ENCODE results near the gene SMAD3.

Gene SMAD3

DNA sequence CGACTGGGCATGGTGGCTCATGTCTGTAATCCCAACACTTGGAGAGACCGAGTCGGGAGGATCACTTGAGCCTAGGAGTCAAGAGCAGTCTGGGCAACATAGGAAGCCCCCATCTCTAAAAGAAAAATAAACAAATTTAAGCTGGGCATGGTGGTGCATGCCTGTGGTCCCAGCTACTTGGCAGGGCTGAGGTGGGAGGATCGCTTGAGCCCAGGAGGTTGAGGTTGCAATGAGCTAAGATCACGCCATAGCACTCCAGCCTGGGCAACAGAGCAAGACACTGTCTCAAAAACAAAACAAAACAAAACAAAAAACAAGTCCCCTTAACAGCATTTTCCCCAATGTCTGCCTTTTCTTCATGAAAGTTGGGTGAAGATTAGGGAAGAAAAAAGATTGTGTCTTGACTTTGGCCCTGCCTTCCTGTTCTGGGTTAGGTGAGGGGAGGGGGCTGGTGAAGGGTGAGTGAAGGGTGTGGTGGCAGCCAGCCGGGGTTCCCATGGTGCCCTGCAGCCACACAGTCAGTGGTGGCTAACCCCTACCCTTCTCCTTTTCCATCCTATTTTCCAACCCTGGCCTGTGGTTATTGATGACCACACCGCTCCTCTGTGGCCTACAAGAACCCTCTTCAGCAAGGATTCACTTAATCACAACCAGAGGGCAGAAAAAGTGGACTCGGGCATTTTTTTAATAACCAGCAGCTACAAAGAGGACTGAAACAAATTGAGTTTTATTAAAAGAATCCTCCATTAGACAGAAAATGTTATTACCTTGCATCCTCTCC, 28.4 kb upstream of the SMAD3 start:
- no peak for DNase-seq (ENCODE audit: low read depth)

DNA sequence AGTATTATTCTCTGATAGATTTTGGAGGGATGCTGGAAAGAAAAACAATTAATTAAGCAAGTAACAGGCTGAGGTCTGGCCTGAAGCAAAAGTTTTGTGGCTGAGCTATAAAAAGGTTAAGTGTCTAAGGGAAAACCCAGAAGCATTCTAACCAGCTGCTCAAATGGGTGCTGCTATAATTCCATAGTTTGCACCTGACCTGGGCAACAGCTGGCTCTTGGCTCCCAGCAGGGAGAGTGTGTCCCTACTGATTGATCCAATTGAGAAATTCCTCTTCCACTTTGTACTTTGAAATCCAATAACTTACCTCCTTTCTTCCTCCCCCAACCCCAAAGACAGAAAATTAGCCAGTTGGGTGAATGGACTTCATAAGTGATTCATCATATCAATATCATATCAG, 27.7 kb upstream of the SMAD3 start:
- no peak for DNase-seq (ENCODE audit: low read depth)

DNA sequence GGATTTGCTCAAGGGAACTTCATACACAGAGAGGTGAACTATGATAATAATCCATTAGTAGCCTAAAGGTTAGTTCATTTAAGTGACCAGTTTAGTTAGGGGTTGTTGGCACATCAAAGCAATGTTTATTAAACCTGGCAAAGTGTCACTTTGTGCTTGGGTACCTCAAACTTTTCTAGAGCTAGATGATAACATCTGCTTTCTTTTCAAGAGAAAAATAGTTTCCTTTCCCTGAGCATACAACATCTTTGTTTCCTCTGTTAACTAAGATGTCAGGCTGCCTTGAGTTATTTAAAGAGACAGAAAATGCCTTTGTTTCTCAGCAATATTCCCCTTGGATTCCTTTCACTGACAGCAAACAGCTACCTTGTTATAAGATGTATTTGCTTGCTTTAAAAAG, 26.7 kb upstream of the SMAD3 start:
- DNase-seq (ENCODE audit: low read depth): no peak

DNA sequence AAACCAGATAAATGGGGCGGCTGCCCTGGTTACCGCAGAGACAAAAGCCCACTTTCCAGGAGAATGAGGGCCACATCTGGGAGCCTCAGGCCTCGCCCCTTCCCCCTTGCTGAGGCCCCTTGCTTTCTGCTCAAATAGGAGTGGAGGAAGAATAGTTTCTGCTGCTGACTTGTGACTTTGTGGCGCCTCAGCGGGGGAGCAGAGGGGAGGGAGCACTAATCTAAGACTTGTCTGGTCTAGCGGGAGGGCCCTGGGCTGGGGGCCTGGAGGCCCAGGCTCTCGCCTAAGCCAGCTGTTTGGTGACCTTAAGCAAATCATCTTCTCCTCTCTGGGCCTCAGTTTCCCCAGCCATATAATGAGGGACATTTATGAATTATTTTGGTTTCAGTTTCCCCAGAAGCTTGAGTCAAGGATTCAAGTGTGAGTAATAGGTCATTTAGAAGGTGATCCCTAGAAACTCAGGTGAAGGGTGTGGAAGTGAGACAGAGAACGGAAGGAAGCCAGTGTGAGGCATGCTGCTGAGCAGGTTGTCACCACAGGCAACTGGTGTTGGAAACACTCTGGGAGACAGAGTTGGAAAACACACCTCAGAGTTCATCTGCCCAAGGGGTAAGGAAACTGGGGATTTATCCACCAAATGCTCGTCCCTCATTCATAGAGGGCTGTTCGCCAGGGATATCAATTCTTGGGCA, 25.9 kb upstream of the SMAD3 start:
- DNase-seq (ENCODE audit: low read depth): peak; percentile 36

DNA sequence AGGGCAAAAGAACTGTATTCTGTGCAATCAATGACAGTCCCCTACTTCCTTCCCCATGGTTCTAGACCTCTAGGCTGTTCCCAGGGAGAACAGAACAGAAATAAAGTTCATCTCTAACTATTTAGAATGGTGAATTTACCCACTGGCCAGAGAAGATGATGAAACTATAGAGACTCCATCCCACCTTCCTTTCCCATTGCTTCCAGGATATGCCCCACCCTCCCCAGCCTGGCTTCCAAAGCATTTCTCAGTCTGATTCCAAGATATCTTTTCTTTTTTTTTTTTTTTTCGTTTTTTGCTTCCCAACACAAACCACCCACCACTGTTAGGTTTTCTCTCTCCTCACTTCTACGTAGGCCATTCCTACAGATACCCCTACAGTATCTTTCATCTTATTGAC, 25.1 kb upstream of the SMAD3 start:
- DNase-seq (ENCODE audit: low read depth): no peak

DNA sequence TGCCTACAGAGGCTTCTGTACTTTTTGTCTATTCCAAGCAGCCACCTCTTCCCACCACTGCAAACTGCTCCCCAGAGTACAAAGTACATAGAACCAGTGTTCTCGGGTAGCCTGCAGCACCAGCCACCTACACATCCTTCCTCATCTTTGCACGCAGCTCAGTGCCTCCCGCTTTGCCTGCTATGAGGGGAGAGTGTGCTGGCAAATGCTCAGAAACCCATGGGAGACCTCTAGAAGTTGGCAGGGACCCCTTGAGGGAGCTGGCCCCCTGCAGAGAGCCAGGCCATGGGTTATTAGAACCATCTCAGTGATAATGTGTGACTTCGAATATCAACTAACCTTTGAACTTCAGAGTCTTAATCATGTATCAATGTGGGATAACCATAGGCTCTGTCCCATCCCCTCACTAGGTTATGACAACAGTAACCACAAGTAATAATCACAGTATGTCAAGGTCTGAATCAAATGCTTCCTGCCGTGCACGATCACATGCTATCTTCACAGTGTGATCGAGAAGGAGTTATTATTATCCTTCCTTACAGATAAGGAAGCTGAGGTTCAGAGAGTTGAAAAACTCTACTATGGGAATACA, 22.8 kb upstream of the SMAD3 start:
- DNase-seq (ENCODE audit: low read depth): no peak

DNA sequence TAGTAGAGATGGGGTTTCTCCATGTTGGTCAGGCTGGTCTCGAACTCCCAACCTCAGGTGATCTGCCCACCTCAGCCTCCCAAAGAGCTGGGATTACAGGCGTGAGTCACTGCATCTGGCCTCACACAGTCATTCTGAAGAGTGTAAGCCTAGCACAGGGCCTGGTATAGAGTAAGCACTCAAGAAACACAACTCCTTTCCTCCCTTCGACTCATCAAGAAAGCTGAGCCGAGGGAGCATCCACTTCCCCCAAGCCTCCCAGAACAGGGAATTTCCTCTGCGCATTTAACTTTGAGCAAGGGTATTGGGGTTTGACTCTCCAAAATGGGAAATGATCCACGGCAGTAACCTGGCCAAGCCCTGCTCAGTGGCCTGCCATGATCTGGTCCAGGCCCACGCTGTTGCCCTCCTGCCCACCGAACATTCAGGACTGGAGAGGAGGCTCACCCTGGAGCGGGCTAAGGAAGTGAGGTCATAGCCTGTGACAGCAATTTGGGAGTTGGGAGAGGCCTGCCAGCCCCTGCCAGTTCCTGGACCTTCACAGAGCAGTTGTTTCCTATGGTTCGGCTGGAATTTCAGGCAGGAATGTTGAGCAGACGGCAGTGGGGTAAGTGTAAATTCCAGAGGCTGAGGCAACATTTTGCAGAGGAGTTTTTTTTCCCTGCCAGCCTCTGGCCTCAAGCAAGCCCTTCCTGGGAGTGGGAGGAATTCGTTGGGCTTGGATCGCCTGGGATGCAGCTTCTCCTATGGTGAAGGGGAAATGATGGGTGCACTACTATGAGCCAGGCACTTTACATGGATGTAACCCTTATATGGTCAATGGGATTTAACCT, 21.2 kb upstream of the SMAD3 start:
- DNase-seq (ENCODE audit: low read depth): no peak

DNA sequence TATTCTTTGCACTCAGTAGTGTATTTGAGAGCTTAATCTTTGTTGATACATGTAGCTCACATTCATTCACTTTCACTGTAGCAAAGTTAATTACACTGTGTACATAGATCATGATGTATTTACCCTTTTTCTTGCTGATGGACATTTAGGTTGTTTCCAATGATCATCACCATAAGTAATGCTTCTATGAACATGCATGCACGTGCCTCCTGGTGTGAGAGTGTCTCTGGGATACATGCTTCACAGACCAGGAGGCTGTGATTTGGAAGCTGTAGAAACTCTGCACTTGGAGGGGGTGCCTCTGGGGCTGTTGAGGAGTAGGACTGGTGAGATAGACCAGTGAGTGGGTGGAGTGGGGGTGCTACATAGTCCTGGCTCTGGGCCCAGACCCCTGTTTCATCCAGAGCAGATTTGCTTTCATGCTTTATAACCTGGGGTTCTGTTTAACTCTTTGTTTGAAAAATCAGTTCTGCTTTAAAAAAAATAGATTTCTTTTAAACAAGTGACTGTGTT, 18.2 kb upstream of the SMAD3 start:
- DNase-seq (ENCODE audit: low read depth): no peak

DNA sequence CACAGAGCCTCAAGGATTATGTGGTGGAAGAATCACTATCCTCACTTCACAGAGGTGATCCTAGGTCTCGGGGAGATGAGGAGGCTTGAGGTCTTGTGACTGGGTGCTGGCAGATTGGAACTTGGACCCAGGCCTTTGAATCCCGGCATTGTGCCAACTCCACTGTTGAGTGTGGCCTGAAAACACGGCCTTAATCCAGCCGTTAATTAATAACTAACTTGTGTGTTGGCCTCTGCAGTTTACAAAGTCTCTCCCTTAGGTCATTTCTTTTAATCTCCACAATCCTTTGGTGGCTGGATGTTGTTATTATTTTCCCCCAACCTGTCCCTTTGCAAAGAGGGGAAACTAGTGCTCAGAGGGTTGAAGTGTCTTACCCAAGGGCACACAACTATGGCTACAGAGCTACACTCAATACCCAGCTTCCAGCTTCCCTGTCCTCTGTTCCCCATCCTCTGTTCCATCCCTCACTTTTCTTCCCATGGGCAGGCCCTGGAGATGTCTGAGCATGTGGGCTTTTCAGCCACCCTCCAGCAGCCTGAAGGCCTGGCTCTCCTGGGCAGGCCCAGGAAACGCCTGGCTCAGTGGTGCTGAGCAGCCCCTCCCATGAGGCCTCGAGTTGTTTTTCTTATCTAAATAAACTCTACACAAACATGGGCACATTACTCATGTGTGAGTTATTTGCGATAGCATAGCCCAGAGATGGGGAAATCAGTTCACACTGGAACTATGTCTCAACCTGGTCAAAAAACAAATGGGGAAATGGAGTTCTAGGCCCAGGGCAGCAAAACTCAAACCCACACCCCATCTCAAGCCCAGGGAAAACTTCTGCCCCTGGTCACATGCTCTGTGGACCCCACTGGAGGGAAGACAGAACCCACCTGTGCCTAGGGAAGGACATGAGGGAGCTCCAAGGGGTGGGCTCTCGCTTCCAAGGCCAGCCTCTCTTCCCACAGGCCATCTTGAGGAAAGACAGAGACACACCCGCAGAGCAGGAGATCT, 16.8 kb upstream of the SMAD3 start:
- no peak for DNase-seq (ENCODE audit: low read depth)

DNA sequence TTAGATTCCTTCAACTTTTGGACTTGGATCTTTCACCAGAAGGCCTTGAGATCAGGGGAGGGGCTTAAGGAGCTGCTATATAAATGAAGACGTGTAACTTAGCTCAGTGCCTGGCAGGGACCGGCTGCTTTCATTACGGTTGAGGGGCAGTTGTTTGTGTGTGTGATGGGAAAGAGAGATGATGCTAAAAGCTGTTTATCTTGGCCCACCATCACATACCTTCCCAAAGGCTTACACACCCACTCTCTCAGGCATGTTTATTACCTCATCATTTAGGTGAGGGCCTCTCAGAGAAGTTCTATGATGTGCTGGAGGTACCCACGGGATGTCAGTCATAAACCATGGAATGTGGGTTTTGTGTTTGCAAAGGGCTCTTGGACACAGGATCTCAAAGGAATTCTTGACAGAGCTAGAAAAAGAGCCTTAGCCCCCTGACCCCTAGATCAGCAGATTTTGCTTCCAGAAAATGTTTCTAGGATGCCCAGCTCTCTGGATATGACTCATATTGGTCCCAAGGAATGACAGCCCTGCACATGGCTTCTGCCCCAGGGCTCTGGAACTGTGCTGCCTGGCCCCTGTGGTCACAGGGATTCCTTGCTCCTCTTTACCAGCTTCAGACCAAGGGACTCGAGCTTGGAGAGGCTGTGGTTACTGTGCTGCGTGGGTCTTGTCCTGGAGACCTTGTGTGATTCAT, 15.9 kb upstream of the SMAD3 start:
- no peak for DNase-seq (ENCODE audit: low read depth)

DNA sequence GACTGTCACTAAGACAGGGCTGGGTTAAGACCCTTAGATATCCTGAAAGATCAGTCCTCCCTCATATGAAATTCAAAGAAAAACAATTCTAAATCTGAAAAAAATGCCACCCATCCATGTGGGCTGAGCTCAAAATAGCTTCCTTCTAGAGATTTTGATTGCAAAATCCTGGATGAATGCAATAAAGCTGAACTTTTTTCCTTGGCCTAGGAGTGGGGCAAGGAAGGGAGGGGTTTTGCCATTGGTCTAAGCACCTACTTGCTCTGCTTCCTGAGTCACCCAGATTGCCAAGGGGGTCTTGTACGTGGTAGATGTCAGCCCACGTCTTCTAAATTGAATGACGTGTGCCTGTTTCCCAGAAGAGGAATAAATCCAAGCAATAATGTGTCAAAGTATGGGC, 15.3 kb upstream of the SMAD3 start:
- DNase-seq (ENCODE audit: low read depth): no peak

DNA sequence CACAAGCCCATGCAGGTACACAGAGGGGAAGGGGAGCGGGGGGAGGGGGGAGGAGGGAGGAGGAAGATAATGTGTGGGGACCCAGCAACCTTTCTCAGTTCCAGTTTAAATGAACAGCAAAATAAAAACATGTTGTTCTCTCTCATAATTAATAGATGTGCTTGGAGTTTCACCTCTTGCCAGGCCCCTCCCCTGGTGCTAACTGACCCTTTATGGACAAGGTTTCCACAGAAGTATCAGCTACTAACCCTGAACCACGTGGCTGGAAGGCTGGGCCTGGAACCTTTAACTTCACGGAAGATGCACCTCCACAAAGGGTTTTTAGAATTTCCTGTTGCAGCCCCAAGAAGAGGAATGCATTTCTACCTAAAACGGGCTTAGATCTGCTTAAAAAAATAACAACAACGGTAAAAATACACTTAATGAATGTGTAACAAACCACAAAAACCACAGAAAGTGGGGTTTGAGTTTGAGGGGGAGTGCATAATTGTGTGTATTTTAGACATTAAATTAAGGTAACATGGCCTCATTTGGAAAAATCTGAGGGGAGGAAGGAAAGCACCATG, 14.8 kb upstream of the SMAD3 start:
- no peak for DNase-seq (ENCODE audit: low read depth)

DNA sequence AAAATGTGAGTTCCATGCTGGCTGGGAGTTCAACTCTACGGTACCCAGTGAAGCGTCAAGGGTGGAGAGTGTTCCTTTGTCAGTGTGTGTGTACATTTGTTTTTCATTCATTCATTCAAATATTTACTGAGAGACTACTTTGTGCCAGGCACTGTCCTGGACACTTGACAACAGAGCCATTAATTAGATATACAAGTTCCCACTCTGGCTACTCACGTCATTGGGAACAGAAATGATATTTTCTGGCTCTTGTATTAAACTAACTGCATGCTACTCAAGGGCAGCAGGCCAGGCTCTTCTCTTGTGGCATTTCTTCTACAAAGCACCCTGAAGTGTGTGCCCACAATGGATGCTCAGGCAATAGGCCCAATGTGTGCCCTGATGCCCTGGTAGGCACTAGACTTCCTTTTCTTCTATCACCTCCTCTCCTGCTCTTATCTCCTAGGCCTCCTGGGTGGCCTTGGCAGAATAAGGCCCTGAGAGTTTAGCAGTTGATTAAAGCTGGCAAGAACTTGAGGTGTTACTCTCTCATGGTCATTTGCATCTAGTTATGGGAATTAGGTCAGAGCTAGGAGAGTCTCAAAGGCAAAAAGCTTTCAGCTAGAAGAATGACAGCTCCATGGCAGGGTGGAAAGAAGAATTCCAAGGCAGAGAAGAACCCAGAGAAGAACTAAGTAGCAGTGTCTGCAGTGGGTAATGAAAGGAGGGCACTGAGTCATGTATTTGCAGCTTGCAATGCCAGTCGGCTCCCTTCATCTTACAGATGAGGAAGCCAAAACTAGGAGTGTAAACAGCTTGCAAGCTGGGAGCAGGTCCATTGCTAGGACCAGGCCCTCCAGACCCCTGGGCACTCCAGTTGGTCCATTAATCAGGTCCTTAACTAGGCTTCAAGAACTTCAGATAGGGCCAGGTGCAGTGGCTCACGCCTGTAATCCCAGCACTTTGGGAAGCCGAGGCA, 14.0 kb upstream of the SMAD3 start:
- no peak for DNase-seq (ENCODE audit: low read depth)

DNA sequence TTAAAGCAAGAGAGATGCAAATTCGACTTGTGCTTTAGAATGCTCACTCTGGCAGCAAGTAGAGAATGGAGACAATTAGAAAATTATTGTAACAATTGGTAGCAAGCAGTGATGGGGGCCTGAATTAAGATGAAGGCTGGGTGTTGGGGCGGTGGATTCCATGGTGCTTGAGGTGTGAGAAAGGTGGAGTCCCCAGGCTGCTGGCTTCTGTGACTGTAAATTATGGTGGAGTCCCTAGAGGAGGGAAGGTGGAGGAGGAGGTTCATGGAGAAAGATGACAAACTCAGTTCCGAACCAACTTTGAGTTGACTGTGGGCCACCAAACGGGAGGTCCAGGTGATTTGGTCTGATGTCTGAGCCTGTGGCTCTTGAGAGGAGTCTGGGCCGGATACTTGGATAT, 10.7 kb upstream of the SMAD3 start:
- DNase-seq (ENCODE audit: low read depth): no peak

DNA sequence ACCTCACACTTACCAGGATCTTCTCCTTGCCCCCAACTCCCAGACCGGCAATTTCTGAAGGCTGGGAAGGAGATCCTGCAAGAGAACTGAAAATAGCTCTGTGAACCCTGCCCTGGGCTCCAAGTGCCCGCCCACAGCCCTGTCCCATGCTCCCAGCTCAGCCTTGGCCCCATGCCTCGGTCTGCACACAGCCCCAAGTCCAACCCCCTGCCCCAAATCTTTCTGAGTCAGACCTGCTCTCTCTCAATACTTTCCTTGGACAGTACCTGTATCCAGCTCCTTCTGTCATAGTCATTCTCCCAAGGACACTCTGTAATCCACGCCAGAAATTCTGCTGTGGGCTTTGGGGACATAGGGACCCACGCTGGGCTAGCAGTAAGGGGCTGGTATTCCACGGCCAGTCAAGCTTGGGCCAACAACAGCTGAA, 6.3 kb upstream of the SMAD3 start:
- no peak for DNase-seq (ENCODE audit: low read depth)

DNA sequence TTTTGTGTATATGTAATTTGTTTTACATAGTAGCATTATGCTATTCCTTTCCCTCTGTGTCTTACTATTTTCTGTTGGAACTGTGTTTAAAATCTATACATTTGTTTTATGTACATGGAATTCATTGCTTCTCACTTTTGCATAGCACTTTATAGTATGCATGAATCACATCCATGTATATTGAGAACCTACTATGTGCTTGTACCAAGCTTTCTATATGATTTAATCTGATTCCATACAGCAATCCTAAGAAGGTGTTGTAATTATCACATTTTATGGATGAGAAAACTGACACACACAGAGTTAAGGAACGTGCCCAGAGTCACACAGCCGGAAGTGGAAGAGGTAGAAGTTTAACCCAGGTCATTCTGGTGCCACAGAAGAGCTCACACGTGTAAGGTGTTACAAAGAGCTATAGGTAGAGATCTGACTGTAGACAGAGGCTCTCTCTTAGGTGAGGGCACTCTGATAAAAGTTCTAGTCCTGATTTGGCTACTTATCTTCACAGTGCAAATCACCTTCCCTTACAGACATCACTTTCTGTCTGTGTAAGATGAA, 3.5 kb upstream of the SMAD3 start:
- DNase-seq (ENCODE audit: low read depth): no peak

DNA sequence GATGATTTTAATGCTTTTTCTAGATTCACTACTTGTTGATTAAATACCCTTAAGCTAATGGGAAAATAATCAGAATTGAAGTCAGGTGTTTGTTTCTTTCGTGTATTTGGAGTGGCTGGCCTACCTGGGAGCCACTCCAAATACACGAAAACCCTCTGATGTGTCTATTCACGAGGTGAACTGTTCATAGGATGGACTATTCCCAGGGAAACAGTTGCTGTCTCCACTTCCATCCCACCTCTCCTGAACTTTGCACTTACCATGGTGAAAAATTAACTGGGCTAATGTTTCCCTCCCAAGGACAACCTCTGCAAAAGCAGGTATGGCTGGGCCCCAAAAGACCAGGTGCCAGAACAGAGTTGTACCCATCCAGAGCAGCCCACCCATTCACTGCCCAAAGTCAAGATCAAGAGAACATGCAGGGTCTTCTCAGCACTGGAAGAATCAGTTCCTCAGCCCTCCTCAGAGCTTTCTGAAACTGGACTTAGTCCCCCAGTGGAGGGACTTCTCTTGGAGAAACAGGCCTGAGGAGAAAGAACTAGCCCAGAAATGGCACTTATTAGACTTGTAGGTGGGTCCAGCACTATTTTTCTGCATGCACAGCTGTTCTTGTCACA, 2.9 kb upstream of the SMAD3 start:
- DNase-seq (ENCODE audit: low read depth): no peak
